Measurements from ENCODE around the gene DNAH9.

DNAH9 gene

GRCh38 chr17:11991461-11991860 lies 393.2 kb downstream of the DNAH9 start:
- DNase-seq: no peak

- DNase-seq: no peak
Observed at GRCh38 chr17:11996722-11997146, 398.5 kb downstream of the DNAH9 start.

GRCh38 chr17:11997147-11997971 lies 399.1 kb downstream of the DNAH9 start, which contains the start of gene ZNF18:
TSS of gene ZNF18 (minus strand) at chr17:11997475. CDS start at chr17:11992829, 4,646 bp downstream.
- DNase-seq: peak; percentile 92

- no peak for DNase-seq
Observed at GRCh38 chr17:11997972-11998233, 399.6 kb downstream of the DNAH9 start.

- DNase-seq: no peak
Observed at GRCh38 chr17:11999696-12000095, 401.4 kb downstream of the DNAH9 start.

GRCh38 chr17:12007466-12007865 lies 409.2 kb downstream of the DNAH9 start:
- no peak for DNase-seq
